MM.1S (cell line): ENCODE data around the gene ORAI1.

ENCODE experiments used
- EZH2 ChIP-seq: fragments of 300-600 bp; sonication (generic); optimal IDR thresholded peaks from 2 replicates; pipeline ENCODE3; 2017; ENCODE audit warnings: low read depth, mild to moderate bottlenecking, antibody characterized with exemption, low read length, mixed read lengths
- TF ChIP-seq, protein P1 (sequence below): fragments of 300-600 bp; sonication (generic); IDR thresholded peaks from 2 replicates; pipeline ENCODE4 v1.5.1; 2016; ENCODE audit warnings: antibody characterized with exemption, low read length, mixed read lengths

DNA sequence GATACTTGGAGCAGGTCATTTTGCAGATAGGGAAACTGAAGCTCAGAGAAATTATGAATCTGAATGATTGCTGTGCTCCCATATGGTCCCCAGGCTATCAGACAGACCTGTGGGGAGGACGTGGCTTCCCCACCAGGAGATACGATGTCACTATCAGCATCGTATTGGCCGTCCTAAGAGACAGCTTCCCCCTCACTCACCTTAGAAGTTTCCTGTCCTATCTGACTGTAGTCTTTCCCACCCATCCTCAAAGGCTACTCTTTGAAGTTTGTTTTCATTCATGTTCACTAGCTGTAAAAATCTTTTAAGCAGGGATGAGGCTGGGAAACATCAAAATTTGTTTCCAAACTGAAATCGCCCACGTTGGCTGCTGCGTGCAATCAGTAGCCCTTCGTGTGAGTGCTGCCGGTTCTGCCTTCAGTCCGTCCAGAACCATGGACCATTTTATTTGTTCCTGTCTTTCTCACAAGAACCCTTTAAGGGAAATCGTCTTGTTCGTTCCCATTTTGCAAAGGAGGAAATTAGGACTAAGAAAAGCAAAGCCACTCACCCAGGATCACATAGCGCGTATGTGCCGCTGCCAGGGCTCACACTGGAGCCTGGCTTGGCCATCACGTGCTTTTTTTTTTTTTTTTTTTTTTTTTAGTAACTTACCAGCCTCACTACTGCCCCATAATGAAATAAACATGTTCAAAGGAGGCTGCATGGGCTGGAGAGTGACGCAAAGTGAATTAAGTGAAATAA is 44.5 kb upstream of the ORAI1 start:
- TF ChIP-seq, protein P1, sequence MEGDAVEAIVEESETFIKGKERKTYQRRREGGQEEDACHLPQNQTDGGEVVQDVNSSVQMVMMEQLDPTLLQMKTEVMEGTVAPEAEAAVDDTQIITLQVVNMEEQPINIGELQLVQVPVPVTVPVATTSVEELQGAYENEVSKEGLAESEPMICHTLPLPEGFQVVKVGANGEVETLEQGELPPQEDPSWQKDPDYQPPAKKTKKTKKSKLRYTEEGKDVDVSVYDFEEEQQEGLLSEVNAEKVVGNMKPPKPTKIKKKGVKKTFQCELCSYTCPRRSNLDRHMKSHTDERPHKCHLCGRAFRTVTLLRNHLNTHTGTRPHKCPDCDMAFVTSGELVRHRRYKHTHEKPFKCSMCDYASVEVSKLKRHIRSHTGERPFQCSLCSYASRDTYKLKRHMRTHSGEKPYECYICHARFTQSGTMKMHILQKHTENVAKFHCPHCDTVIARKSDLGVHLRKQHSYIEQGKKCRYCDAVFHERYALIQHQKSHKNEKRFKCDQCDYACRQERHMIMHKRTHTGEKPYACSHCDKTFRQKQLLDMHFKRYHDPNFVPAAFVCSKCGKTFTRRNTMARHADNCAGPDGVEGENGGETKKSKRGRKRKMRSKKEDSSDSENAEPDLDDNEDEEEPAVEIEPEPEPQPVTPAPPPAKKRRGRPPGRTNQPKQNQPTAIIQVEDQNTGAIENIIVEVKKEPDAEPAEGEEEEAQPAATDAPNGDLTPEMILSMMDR = no peak
- TF ChIP-seq EZH2 = no peak
